ENCODE data around the gene DGAT2.

DNA sequence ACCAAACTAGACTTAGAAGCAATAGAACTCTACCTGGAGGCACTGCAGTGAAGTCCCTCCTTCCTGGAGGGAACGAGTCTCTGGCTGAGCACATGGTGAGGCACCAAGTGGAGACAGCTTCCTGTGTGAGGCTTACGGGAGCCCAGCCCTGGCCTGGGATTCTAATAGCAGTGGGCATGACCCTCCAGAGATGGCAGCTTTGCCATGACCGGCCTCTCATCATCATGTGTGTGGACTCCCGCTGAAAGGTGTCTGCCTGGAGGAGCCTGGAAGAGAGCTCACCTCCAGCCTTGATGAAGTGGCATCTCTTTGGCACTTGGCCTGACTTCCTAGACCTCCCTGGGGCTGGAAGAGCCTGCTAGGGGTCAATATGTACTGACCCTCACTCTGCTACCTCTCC lies 8.0 kb downstream of the DGAT2 start:
- TF ChIP-seq, protein P1, sequence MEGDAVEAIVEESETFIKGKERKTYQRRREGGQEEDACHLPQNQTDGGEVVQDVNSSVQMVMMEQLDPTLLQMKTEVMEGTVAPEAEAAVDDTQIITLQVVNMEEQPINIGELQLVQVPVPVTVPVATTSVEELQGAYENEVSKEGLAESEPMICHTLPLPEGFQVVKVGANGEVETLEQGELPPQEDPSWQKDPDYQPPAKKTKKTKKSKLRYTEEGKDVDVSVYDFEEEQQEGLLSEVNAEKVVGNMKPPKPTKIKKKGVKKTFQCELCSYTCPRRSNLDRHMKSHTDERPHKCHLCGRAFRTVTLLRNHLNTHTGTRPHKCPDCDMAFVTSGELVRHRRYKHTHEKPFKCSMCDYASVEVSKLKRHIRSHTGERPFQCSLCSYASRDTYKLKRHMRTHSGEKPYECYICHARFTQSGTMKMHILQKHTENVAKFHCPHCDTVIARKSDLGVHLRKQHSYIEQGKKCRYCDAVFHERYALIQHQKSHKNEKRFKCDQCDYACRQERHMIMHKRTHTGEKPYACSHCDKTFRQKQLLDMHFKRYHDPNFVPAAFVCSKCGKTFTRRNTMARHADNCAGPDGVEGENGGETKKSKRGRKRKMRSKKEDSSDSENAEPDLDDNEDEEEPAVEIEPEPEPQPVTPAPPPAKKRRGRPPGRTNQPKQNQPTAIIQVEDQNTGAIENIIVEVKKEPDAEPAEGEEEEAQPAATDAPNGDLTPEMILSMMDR (IDR thresholded peaks at IDR 0.05), result no peak
- TF ChIP-seq ZFX (IDR thresholded peaks at IDR 0.05; ENCODE audit: borderline replicate concordance), result no peak
